ENCODE measurements around the gene AKT1. TPM values are rescaled to one million over a fixed set of nuclear protein-coding genes. Genes with fewer than 3 reads are reported as not detected.

The AKT1 gene
- total RNA-seq, 3 donors from 2014 or later, result 122 to 176 (median 128) TPM

GRCh38 chr14:104745431-104745830, 50.1 kb downstream of the AKT1 start:
- Histone ChIP-seq H3K36me3 (ENCODE audit: low read depth) (no peaks in the 10 kb centered on the region), H3K9me3 (no peaks in the 10 kb centered on the region), H3K4me3 (no peak overlapping the region), H3K4me1 (ENCODE audit: low read depth) (peaks cover 33% of the 10 kb centered on the region)
- TF ChIP-seq CTCF (IDR thresholded peaks at IDR 0.05), result no peak
- DNase-seq (peak in 1 of 3 donors; percentile 44), ATAC-seq (no peak)
- intact Hi-C loops (cut with DNase I, micrococcal nuclease), result no loop called here

DNA sequence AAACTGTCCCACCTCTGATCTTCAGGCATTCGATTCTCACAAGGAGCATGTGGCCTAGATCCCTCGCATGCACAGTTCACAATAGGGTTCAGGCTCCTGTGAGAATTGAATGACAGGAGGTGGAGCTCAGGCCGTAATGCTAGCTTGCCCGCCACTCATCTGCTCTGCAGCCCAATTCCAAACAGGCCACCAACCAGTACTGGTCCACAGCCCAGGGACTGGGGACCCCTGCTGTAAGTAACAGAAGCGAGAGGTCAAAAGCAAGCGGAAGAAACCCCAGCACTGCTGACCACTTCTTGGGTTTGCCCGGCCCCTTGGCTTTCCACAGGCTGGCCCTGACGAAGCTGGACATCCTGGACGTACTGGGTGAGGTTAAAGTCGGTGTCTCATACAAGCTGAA, 51.1 kb downstream of the AKT1 start:
- H3K36me3 ChIP-seq (ENCODE audit: low read depth), result no peaks in the 10 kb centered on the region
- ATAC-seq, result no peak
- H3K4me1 ChIP-seq (ENCODE audit: low read depth), result peaks cover 31% of the 10 kb centered on the region

DNA sequence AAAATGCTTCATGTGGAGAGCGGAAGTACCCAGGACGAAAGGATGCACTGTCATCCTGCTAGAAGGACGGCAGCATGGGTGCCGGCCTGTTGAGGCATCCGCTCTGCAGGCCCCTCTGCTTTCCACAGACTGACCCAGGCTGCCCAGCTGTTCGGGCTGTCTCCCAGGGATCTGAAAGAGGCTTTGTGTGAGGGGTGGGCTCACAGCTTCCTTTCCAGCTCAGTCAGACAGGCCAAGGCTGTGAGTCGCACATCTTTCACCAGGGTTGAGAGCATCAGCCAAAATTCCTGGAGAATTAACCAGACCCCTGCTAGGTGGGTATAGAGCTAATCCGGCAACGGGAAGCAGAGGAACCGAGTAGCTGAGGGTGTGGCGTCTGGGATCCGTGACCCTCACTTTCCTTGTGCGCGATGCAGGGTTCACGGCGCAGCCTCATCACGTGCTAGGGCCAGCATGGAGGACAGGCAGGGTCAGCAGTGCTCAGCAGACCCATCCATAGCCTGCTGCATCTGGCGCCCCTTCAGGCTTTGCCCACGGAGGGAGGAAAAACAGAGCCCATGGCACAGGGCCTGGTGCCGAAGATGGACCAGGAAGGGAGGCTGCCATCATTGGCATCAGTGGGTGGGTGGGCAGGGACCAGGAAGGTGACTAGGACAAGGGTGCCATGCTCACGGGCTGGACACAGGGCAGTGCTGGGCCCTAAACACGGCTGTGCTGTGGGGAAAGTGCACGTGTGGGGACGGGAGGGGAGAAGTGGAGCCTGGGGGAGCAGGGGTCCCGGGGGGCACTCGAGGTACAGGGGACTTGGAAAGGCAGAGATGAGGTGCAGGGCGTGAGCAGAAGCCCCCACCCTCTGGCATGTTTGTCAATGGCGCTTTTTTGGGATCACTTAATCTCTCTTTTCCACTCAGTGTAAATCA, 51.8 kb downstream of the AKT1 start:
- no peak for TF ChIP-seq CTCF (IDR thresholded peaks at IDR 0.05)
- Histone ChIP-seq H3K4me1 (ENCODE audit: low read depth) (peaks cover 23% of the 10 kb centered on the region), H3K9me3 (no peaks in the 10 kb centered on the region), H3K4me3 (no peak overlapping the region), H3K36me3 (ENCODE audit: low read depth) (no peaks in the 10 kb centered on the region)
- DNase-seq (peak in 1 of 3 donors; percentile 36), ATAC-seq (no peak)
- intact Hi-C loops (cut with DNase I, micrococcal nuclease), result no loop called here

More for the DNA sequence above, 51.1 kb downstream of the AKT1 start:
- TF ChIP-seq CTCF (IDR thresholded peaks at IDR 0.05), result no peak
- H3K9me3 ChIP-seq, result no peaks in the 10 kb centered on the region
- DNase-seq, result no peak
- intact Hi-C loops (cut with DNase I, micrococcal nuclease), result no loop called here
- H3K4me3 ChIP-seq, result no peak overlapping the region

DNA sequence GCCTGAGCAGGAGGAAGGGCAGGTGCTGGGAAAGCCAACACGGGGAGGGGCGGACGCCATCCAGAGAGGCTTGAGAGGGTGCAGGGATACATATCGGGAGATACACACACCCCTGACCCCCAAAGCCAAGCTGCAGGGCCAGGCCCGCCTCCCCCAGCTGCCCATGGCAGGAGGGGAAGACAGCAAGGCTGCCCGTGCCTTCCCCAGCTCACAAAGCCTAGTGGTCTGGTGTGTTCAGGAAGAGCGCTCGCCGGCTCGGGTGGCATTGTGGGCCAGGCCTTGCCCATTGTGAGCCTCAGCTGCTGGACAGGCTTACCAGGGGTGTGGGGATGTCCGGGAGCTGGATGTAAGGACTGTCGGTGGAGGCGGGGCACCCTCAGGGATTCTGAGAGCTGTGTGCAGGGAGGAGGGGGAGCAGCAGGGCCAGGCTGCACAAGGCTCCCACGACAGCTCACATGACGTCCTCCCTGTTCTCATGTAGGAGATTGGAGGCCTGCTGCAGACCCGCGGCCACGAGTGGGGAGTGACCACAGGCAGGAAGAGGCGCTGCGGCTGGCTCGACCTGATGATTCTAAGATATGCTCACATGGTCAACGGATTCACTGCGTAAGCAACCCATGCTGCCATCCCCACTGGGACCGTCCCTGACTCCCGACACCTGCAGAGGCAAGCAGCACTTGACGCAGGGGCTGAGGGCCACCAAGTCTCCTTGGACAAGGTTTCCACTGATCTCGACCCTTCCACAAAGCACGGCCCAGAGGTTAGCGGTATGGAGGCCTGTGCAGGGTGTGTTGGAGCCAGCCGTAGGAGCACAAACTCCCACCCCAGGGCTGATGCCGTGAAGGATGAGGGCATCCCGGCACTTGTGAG, 52.7 kb downstream of the AKT1 start:
- intact Hi-C loops (cut with DNase I, micrococcal nuclease), result no loop called here
- ATAC-seq, result no peak
- H3K36me3 ChIP-seq (ENCODE audit: low read depth), result no peaks in the 10 kb centered on the region
- peak in 1 of 3 donors; percentile 37 for DNase-seq
- peaks cover 18% of the 10 kb centered on the region for H3K4me1 ChIP-seq (ENCODE audit: low read depth)
- TF ChIP-seq CTCF (IDR thresholded peaks at IDR 0.05), result no peak
- no peak overlapping the region for H3K4me3 ChIP-seq
- H3K9me3 ChIP-seq, result no peaks in the 10 kb centered on the region

GRCh38 chr14:104741803-104742251, 53.7 kb downstream of the AKT1 start:
- intact Hi-C loops (cut with DNase I, micrococcal nuclease), result no loop called here
- no peaks in the 10 kb centered on the region for H3K9me3 ChIP-seq
- no peak for TF ChIP-seq CTCF (IDR thresholded peaks at IDR 0.05)
- peaks cover 9% of the 10 kb centered on the region for H3K4me1 ChIP-seq (ENCODE audit: low read depth)
- no peak overlapping the region for H3K4me3 ChIP-seq
- no peak for ATAC-seq
- peak in 1 of 3 donors; percentile 43 for DNase-seq
- no peaks in the 10 kb centered on the region for H3K36me3 ChIP-seq (ENCODE audit: low read depth)
